H7 (cell line): ENCODE data around the gene ARMH1. TPM values are rescaled to one million over a fixed set of nuclear protein-coding genes. Genes with fewer than 3 reads are reported as not detected.

ENCODE experiments used
- DNase-seq: peaks from one replicate; pipeline ENCODE4 v3.0.0; 2012
- H3K27me3 ChIP-seq: 2 replicates; pipeline ENCODE4 v1.6.0; 2011; ENCODE audit warnings: mild to moderate bottlenecking, low read length; ENCODE audit not compliant: control insufficient read depth, insufficient read depth
- H3K36me3 ChIP-seq: replicated peaks from 2 replicates; pipeline ENCODE4 v1.5.1; 2011; ENCODE audit warnings: low read length; ENCODE audit not compliant: control insufficient read depth, insufficient read depth
- H3K4me3 ChIP-seq: 2 replicates; pipeline ENCODE4 v1.5.1; 2011; ENCODE audit warnings: low read depth, mild to moderate bottlenecking, control low read depth, low read length, moderate library complexity; ENCODE audit not compliant: insufficient read depth
- total RNA-seq: library from RNA; depleted of rRNA; stranded (reverse); fragments of >200 nt; shearing (Covaris generic); gene quantifications from 2 replicates; pipeline ENCODE4 v1.2.3, GENCODE V29; 2014; rRNA removed

Gene ARMH1
- 0.62 TPM in 1 of 2 replicates, not detected in the other for total RNA-seq

DNA sequence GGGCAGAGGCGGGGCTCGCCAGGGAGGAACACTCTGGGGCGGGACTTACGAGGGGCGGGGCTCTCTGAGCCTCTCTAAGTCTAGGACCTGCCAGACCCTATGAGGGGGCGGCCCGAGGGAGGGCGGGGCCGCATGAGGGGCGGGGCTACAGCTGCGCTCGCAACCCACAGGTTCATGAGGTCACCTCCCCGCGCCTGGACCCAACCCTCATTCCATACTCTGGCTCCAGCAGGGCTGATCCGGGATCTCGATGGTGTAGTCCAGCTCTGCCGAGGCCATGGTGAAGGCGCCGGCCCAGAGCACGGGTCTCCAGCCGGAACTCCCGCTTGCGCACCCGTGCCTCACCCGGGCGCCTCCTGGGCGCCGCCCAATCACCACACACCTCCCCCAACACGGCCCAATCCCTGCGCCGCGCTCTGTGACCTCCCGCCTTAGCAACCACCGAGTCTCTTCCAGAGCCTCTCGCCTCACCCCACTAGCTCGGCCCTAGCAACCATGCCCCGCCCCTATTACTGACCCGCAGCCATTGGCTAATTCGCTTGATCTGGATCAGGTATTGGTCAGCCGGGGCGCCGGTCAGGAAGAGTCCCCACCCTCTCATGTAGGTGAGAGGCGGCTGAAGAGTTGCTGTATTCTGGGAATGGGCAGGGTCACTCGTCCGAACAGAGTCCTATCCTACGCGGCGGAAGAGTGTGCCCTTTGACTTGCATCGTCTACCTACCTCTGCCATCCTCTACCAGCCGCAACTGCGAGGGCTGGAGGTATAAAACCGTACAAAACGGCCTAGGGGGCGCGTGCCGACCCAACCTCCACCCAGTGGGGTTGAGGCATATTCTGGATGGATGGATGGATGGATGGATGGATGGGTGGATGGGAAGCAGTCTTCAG lies at the start of gene ARMH1, which contains the start of gene TMEM53:
TSS of gene ARMH1 (plus strand) at position 602 of the 888 bp plus-strand sequence. CDS start 14,984 bp downstream, outside the sequence.
TSS of gene TMEM53 (minus strand) at position 369 of the 888 bp plus-strand sequence. CDS start at position 279, 90 bp downstream.
- H3K4me3 ChIP-seq: peak within 1 kb of the TSS; percentile 89
- peak; percentile 98 for DNase-seq
- no peaks in the 10 kb centered on the region for H3K36me3 ChIP-seq
- H3K27me3 ChIP-seq: no peaks in the 10 kb centered on the region

- Histone ChIP-seq H3K4me3 (no peak overlapping the region), H3K36me3 (no peaks in the 10 kb centered on the region), H3K27me3 (no peaks in the 10 kb centered on the region)
- DNase-seq: no peak
Observed at GRCh38 chr1:44625348-44625747, 49.2 kb upstream of the ARMH1 start.

- Histone ChIP-seq H3K27me3 (no peaks in the 10 kb centered on the region), H3K4me3 (no peak overlapping the region), H3K36me3 (peaks cover 13% of the 10 kb centered on the region)
- no peak for DNase-seq
Observed at GRCh38 chr1:44628962-44629756, 45.4 kb upstream of the ARMH1 start.

DNA sequence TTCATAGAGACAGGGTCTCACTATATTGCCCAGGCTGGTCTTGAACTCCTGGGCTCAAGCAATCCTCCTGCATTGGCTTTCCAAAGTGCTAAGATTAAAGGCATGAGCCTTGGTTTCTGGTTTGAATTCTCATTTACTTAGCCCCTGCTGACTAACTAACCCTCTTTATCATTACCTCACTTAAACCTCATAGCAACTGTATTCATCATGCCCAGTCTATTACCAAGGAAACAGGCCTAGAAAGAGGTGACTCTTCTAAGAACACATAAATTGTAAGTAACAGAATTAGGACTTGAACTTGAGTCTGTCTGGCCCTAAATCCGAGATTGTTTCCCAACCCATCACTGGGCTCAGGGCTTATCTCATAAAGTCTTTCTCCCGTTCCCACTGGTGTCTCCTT lies 44.4 kb upstream of the ARMH1 start:
- Histone ChIP-seq H3K4me3 (no peak overlapping the region), H3K36me3 (peaks cover 15% of the 10 kb centered on the region), H3K27me3 (no peaks in the 10 kb centered on the region)
- DNase-seq: no peak

DNA sequence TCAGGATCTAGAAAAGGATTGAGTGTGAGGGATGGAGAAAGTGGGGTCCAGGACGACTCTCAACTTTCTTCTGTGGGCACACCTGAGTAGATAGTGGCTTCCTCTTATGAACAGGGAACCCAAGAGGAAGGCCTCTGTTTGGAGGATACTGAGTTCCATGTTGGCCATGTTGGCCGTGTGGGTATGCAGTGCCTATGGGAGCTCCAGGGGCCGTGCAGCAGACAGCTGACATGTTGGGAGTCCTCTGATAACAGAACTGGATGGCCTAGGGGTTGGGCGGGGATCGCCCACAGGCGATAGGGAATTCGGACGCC lies 43.2 kb upstream of the ARMH1 start:
- H3K27me3 ChIP-seq: no peaks in the 10 kb centered on the region
- no peak for DNase-seq
- H3K36me3 ChIP-seq: peaks cover 25% of the 10 kb centered on the region
- H3K4me3 ChIP-seq: peak overlapping the region; percentile 83

GRCh38 chr1:44631647-44632539 lies 42.6 kb upstream of the ARMH1 start:
- Histone ChIP-seq H3K27me3 (no peaks in the 10 kb centered on the region), H3K4me3 (peak overlapping the region; percentile 83), H3K36me3 (peaks cover 31% of the 10 kb centered on the region)
- peak; percentile 98 for DNase-seq

DNA sequence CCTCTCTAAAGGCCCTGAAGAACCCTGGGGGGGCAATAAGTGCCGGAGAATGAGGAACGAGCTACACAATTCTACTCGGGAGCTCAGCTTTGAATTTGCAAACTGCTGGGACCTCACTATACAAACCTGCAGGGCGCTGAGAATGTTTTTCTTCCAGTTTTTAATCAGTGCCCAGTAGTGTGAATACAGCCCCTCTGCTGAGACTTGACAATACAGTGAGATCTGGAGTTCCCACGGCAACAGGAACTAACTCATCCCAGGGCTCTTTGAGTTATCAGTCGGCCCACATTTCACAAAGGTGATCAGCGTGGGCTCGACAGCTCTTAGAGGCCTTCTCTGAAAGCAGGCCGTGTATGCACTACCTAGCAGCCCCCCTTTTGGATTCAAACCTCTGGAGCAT lies 41.9 kb upstream of the ARMH1 start:
- no peaks in the 10 kb centered on the region for H3K27me3 ChIP-seq
- DNase-seq: peak; percentile 66
- H3K4me3 ChIP-seq: peak overlapping the region; percentile 83
- H3K36me3 ChIP-seq: peaks cover 38% of the 10 kb centered on the region

GRCh38 chr1:44634606-44635189 lies 39.8 kb upstream of the ARMH1 start:
- Histone ChIP-seq H3K27me3 (no peaks in the 10 kb centered on the region), H3K36me3 (peaks cover 53% of the 10 kb centered on the region), H3K4me3 (no peak overlapping the region)
- no peak for DNase-seq

GRCh38 chr1:44635439-44635838 lies 39.1 kb upstream of the ARMH1 start:
- no peaks in the 10 kb centered on the region for H3K27me3 ChIP-seq
- H3K4me3 ChIP-seq: no peak overlapping the region
- peaks cover 57% of the 10 kb centered on the region for H3K36me3 ChIP-seq
- no peak for DNase-seq

DNA sequence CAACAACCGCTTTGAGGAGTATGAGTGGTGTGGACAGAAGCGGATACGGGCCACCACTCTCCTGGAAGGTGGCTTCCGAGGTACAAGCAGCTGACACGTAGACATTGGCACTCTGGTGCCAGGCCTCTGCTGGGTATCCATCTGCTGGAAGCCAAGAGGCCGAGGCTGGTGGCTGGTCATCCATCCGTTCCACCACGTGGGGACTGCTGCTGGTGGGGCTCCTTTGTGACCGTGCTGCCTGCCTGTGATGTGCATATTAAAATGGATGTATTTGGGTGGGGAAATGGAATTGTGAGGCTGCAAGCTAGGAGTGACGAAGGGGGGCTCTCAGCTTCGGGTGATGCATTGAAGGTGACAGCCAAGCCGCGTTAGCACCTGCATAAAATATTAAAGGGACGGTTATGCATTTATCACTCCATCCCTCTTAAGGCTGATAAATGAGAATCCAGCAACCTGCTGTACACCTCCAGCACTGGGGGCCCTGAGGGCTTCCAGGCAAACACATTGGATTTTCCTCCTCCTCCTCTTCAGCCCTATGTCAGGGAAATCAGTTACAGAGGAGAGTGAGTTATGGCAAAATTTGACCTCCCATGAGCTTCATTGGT lies 38.3 kb upstream of the ARMH1 start:
- no peaks in the 10 kb centered on the region for H3K27me3 ChIP-seq
- H3K36me3 ChIP-seq: peaks cover 62% of the 10 kb centered on the region
- DNase-seq: no peak
- H3K4me3 ChIP-seq: no peak overlapping the region

DNA sequence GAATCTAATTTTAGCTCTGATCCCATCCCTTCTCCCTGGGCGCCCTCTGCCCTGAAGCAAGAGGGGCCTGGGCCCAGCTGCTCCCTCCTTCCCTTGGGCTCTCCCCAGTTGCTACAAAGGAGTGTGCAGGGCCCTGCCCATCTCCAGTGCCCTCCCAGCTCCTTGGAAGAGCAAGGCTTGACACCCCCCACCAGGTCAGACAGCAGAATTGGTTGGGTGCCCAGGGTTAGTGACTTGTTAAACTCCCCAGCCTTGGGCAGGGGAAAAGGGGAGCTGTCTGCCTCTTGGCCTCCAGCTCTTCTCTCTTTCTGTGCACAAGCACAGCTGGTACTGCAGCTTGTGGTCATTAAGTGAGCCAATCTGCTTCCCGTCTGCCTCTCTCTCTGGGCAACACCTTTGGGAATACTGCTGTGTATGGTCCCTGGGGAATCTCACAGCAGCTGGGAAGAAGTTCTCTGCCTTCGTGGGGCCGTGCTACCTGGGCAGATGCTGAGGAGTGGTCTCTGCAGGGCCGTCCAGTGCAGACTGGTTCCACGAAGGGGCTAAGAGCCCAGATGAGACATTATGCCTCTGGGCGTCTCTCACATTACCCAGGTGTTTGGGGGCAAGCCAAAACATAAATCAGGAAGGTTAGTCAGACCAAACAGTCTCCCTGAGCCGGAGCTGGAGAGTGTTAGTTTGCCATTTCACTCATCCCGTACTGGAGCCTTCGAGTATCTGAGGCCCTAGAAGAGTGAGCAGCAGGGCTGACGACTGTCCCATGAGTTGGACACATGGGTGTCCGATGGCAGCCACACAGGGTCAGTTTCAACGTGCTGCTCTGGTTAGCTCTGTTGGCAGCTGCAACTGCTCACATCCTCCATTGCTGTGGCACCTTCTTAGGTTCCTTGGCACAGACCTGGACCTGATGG lies 37.6 kb upstream of the ARMH1 start:
- Histone ChIP-seq H3K27me3 (no peaks in the 10 kb centered on the region), H3K36me3 (peaks cover 64% of the 10 kb centered on the region), H3K4me3 (no peak overlapping the region)
- DNase-seq: no peak

GRCh38 chr1:44637702-44638411 lies 36.7 kb upstream of the ARMH1 start:
- no peak overlapping the region for H3K4me3 ChIP-seq
- DNase-seq: no peak
- peaks cover 72% of the 10 kb centered on the region for H3K36me3 ChIP-seq
- no peaks in the 10 kb centered on the region for H3K27me3 ChIP-seq
